Retinal pigment epithelial cell (primary cell): ENCODE data around the gene RRP1.

Experiments
- DNase-seq: peaks from one replicate; pipeline ENCODE4 v3.0.0-alpha.2; 2010; ENCODE audit warnings: low read depth
- H3K4me3 ChIP-seq: 2 replicates; pipeline ENCODE4 v1.5.1; 2011; ENCODE audit warnings: mild to moderate bottlenecking, low read length, control low read depth, moderate library complexity
- TF ChIP-seq, protein P1 (sequence below): conservative IDR thresholded peaks from 2 replicates; pipeline ENCODE4 v1.5.1; 2011; ENCODE audit warnings: low read depth, low read length, control low read depth, inconsistent platforms

Gene RRP1

DNA sequence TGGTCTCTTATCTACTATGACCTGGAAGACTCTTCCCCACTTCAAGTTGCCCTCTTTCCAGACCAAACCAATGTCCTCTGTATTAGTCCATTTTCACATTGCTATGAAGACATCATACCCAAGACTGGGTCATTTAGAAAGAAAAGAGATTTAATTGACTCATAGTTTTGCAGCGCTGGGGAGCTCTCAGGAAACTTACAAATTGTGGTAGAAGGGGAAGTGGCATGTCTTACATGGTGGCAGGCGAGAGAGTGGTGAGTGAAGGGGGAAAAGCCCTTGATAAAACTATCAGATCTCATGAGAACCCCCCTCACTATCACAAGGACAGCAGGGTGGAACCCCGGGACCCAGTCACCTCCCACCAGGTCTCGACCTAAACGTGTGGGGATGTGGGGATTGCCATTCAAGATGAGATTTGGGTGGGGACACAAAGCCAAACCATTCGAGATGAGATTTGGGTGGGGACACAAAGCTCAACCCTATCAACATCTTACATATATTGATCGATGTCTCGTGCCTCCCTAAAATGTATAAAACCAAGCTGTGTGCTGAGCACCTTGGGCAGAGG is 61.4 kb downstream of the RRP1 start:
- TF ChIP-seq, protein P1, sequence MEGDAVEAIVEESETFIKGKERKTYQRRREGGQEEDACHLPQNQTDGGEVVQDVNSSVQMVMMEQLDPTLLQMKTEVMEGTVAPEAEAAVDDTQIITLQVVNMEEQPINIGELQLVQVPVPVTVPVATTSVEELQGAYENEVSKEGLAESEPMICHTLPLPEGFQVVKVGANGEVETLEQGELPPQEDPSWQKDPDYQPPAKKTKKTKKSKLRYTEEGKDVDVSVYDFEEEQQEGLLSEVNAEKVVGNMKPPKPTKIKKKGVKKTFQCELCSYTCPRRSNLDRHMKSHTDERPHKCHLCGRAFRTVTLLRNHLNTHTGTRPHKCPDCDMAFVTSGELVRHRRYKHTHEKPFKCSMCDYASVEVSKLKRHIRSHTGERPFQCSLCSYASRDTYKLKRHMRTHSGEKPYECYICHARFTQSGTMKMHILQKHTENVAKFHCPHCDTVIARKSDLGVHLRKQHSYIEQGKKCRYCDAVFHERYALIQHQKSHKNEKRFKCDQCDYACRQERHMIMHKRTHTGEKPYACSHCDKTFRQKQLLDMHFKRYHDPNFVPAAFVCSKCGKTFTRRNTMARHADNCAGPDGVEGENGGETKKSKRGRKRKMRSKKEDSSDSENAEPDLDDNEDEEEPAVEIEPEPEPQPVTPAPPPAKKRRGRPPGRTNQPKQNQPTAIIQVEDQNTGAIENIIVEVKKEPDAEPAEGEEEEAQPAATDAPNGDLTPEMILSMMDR: no peak
- DNase-seq: no peak
- no peak overlapping the region for H3K4me3 ChIP-seq

DNA sequence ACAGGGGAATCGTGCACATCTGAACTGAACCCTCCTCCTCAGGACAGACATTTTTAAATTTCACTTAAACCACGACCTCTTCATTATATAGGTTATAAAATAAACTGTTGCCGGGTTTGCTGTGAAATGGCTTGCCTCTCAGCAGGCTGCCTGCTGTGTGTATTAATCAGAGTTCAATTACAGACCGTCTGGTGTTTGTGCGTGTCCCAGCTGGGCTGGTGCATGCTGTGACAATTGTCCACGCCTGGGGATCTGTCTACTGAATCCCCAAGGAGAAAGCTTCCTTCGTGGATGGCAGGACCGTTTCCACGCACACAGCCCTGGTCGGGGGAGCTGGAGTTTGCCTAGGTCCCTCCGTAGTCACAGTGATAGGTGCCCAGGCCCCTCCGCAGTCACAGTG is 62.2 kb downstream of the RRP1 start:
- H3K4me3 ChIP-seq: no peak overlapping the region
- TF ChIP-seq, protein P1: no peak
- DNase-seq: no peak

DNA sequence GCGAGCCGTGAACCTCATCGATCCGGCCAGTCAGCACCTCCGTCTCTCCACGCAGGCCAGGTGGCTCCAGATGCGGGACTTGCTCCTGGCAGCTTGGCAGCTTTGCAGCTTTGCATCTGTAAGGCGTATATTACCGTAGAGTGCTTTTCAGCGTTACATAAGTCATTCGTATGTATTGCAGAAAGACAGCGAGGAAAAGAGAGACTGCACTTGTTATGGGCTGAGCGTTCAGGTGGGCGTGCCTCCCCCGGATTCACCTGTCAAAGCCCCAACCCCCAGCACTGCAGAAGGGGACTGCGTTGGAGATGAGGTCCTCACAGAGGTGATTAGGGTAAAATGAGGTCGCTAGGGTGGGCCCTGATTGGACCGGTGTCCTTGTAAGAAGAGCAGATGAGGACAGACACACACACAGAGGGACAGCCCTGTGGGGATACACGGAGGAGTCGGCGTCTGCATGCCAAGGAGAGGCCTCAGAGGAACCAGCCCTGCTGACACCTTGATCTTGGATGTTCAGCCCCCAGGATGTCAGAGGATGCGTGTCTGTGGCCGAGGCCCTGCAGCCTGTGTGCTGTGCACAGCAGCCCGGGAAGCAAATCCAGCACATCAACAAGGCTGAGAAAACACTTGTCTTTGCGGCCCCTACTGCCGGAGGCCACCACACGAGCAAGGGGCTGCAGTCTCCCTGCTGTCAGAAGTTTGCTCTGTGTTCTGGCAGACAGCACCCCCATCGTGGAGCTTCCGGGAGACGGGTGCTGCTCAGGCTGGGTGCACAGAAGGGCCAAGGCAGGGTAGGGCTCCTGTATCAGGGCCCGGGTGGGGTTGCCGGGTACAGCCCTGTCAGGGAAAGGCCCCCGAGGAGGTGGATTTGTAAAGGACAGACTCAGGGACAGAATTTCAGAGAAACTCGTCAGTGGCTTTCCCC is 64.7 kb downstream of the RRP1 start:
- H3K4me3 ChIP-seq: no peak overlapping the region
- DNase-seq: no peak
- TF ChIP-seq, protein P1: no peak
